ENCODE data around the gene CD109.
A peak's percentile ranks its signal among the peaks of the same experiment; 100 is the strongest.
"Not testable (repeated sequence)": the region's sequence is repeated elsewhere in the genome, so short reads cannot be mapped to it uniquely, and the experiment has no call there.

Gene CD109

GRCh38 chr6:73723480-73723879, 27.5 kb downstream of the CD109 start:
- not testable (repeated sequence) for H3K9me3 ChIP-seq (ENCODE audit: low read length); H3K4me1 ChIP-seq (ENCODE audit: insufficient read depth, low read length); H2AFZ ChIP-seq (ENCODE audit: low read depth, low read length); H3K27me3 ChIP-seq (ENCODE audit: insufficient read depth, low read length); H3K36me3 ChIP-seq (ENCODE audit: insufficient read depth, low read length); H3K4me3 ChIP-seq (ENCODE audit: low read length)

GRCh38 chr6:73724389-73724788, 28.4 kb downstream of the CD109 start:
- Histone ChIP-seq H2AFZ (ENCODE audit: low read depth, low read length) (no peak overlapping the region), H3K9me3 (ENCODE audit: low read length) (no peaks in the 10 kb centered on the region), H3K4me1 (ENCODE audit: insufficient read depth, low read length) (peaks cover 2% of the 10 kb centered on the region), H3K27me3 (ENCODE audit: insufficient read depth, low read length) (no peaks in the 10 kb centered on the region), H3K4me3 (ENCODE audit: low read length) (no peak overlapping the region), H3K36me3 (ENCODE audit: insufficient read depth, low read length) (no peaks in the 10 kb centered on the region)

GRCh38 chr6:73725192-73725591, 29.2 kb downstream of the CD109 start:
- H2AFZ ChIP-seq (ENCODE audit: low read depth, low read length); H3K27me3 ChIP-seq (ENCODE audit: insufficient read depth, low read length); H3K36me3 ChIP-seq (ENCODE audit: insufficient read depth, low read length); H3K4me1 ChIP-seq (ENCODE audit: insufficient read depth, low read length); H3K9me3 ChIP-seq (ENCODE audit: low read length); H3K4me3 ChIP-seq (ENCODE audit: low read length): not testable (repeated sequence)

- Histone ChIP-seq H3K9me3 (ENCODE audit: low read length) (no peaks in the 10 kb centered on the region), H3K4me3 (ENCODE audit: low read length) (no peak overlapping the region), H2AFZ (ENCODE audit: low read depth, low read length) (no peak overlapping the region), H3K4me1 (ENCODE audit: insufficient read depth, low read length) (peaks cover 2% of the 10 kb centered on the region), H3K27me3 (ENCODE audit: insufficient read depth, low read length) (no peaks in the 10 kb centered on the region), H3K36me3 (ENCODE audit: insufficient read depth, low read length) (no peaks in the 10 kb centered on the region)
Observed at GRCh38 chr6:73727114-73727513, 31.1 kb downstream of the CD109 start.

GRCh38 chr6:73728548-73729205, 32.7 kb downstream of the CD109 start:
- Histone ChIP-seq H3K4me1 (ENCODE audit: insufficient read depth, low read length) (peaks cover 2% of the 10 kb centered on the region), H3K36me3 (ENCODE audit: insufficient read depth, low read length) (no peaks in the 10 kb centered on the region), H3K27me3 (ENCODE audit: insufficient read depth, low read length) (no peaks in the 10 kb centered on the region), H3K9me3 (ENCODE audit: low read length) (no peaks in the 10 kb centered on the region), H2AFZ (ENCODE audit: low read depth, low read length) (no peak overlapping the region), H3K4me3 (ENCODE audit: low read length) (no peak overlapping the region)

- Histone ChIP-seq H3K4me1 (ENCODE audit: insufficient read depth, low read length) (no peaks in the 10 kb centered on the region), H3K27me3 (ENCODE audit: insufficient read depth, low read length) (no peaks in the 10 kb centered on the region), H3K36me3 (ENCODE audit: insufficient read depth, low read length) (no peaks in the 10 kb centered on the region), H3K4me3 (ENCODE audit: low read length) (no peak overlapping the region), H3K9me3 (ENCODE audit: low read length) (no peaks in the 10 kb centered on the region), H2AFZ (ENCODE audit: low read depth, low read length) (no peak overlapping the region)
Observed at GRCh38 chr6:73731285-73731684, 35.3 kb downstream of the CD109 start.

GRCh38 chr6:73732845-73733675, 37.1 kb downstream of the CD109 start:
- Histone ChIP-seq H3K27me3 (ENCODE audit: insufficient read depth, low read length) (no peaks in the 10 kb centered on the region), H3K4me3 (ENCODE audit: low read length) (no peak overlapping the region), H3K4me1 (ENCODE audit: insufficient read depth, low read length) (no peaks in the 10 kb centered on the region), H2AFZ (ENCODE audit: low read depth, low read length) (peak overlapping the region; percentile 35), H3K9me3 (ENCODE audit: low read length) (no peaks in the 10 kb centered on the region), H3K36me3 (ENCODE audit: insufficient read depth, low read length) (no peaks in the 10 kb centered on the region)

- H3K4me3 ChIP-seq (ENCODE audit: low read length), result no peak overlapping the region
- no peaks in the 10 kb centered on the region for H3K36me3 ChIP-seq (ENCODE audit: insufficient read depth, low read length)
- H3K9me3 ChIP-seq (ENCODE audit: low read length), result no peaks in the 10 kb centered on the region
- H3K27me3 ChIP-seq (ENCODE audit: insufficient read depth, low read length), result no peaks in the 10 kb centered on the region
- peak overlapping the region; percentile 35 for H2AFZ ChIP-seq (ENCODE audit: low read depth, low read length)
- no peaks in the 10 kb centered on the region for H3K4me1 ChIP-seq (ENCODE audit: insufficient read depth, low read length)
Observed at GRCh38 chr6:73733791-73734190, 37.8 kb downstream of the CD109 start.

GRCh38 chr6:73734832-73735453, 38.9 kb downstream of the CD109 start:
- H3K27me3 ChIP-seq (ENCODE audit: insufficient read depth, low read length), result no peaks in the 10 kb centered on the region
- no peaks in the 10 kb centered on the region for H3K36me3 ChIP-seq (ENCODE audit: insufficient read depth, low read length)
- H3K4me3 ChIP-seq (ENCODE audit: low read length), result no peak overlapping the region

GRCh38 chr6:73738367-73739028, 42.5 kb downstream of the CD109 start:
- Histone ChIP-seq H3K27me3 (ENCODE audit: insufficient read depth, low read length) (no peaks in the 10 kb centered on the region), H3K4me3 (ENCODE audit: low read length) (no peak overlapping the region), H3K9me3 (ENCODE audit: low read length) (no peaks in the 10 kb centered on the region), H3K4me1 (ENCODE audit: insufficient read depth, low read length) (no peaks in the 10 kb centered on the region), H2AFZ (ENCODE audit: low read depth, low read length) (no peak overlapping the region), H3K36me3 (ENCODE audit: insufficient read depth, low read length) (no peaks in the 10 kb centered on the region)

More at GRCh38 chr6:73734832-73735453, 38.9 kb downstream of the CD109 start:
- H3K4me1 ChIP-seq (ENCODE audit: insufficient read depth, low read length), result no peaks in the 10 kb centered on the region
- H2AFZ ChIP-seq (ENCODE audit: low read depth, low read length), result no peak overlapping the region
- H3K9me3 ChIP-seq (ENCODE audit: low read length), result no peaks in the 10 kb centered on the region

GRCh38 chr6:73739096-73739495, 43.1 kb downstream of the CD109 start:
- Histone ChIP-seq H2AFZ (ENCODE audit: low read depth, low read length) (no peak overlapping the region), H3K36me3 (ENCODE audit: insufficient read depth, low read length) (no peaks in the 10 kb centered on the region), H3K4me3 (ENCODE audit: low read length) (no peak overlapping the region), H3K9me3 (ENCODE audit: low read length) (no peaks in the 10 kb centered on the region), H3K27me3 (ENCODE audit: insufficient read depth, low read length) (no peaks in the 10 kb centered on the region), H3K4me1 (ENCODE audit: insufficient read depth, low read length) (no peaks in the 10 kb centered on the region)

GRCh38 chr6:73742433-73742832, 46.4 kb downstream of the CD109 start:
- Histone ChIP-seq H3K36me3 (ENCODE audit: insufficient read depth, low read length) (no peaks in the 10 kb centered on the region), H2AFZ (ENCODE audit: low read depth, low read length) (no peak overlapping the region), H3K4me1 (ENCODE audit: insufficient read depth, low read length) (no peaks in the 10 kb centered on the region), H3K9me3 (ENCODE audit: low read length) (no peaks in the 10 kb centered on the region), H3K27me3 (ENCODE audit: insufficient read depth, low read length) (peaks cover 6% of the 10 kb centered on the region), H3K4me3 (ENCODE audit: low read length) (no peak overlapping the region)

GRCh38 chr6:73743081-73743480, 47.1 kb downstream of the CD109 start:
- no peaks in the 10 kb centered on the region for H3K4me1 ChIP-seq (ENCODE audit: insufficient read depth, low read length)
- H3K4me3 ChIP-seq (ENCODE audit: low read length), result no peak overlapping the region
- no peaks in the 10 kb centered on the region for H3K9me3 ChIP-seq (ENCODE audit: low read length)
- H3K27me3 ChIP-seq (ENCODE audit: insufficient read depth, low read length), result peaks cover 6% of the 10 kb centered on the region
- H2AFZ ChIP-seq (ENCODE audit: low read depth, low read length), result no peak overlapping the region
- no peaks in the 10 kb centered on the region for H3K36me3 ChIP-seq (ENCODE audit: insufficient read depth, low read length)

Measured in neuron (in vitro differentiated cells).